GDM1 (cell line): ENCODE measurements around the gene MAML1.
"Not testable (repeated sequence)": the region's sequence is repeated elsewhere in the genome, so short reads cannot be mapped to it uniquely, and the experiment has no call there.

Source experiments
- DNase-seq: peaks from one replicate; lab custom pipeline; 2025; lab: John Stamatoyannopoulos, UW

Gene MAML1

GRCh38 chr5:179732412-179732917 lies at the start of gene MAML1:
Gene MAML1 (plus strand): TSS chr5:179732822. CDS start chr5:179733113, 291 bp downstream.
- peak; percentile 99 for DNase-seq

GRCh38 chr5:179689212-179689611 lies 43.4 kb upstream of the MAML1 start:
- DNase-seq, result not testable (repeated sequence)

GRCh38 chr5:179694561-179694960 lies 38.1 kb upstream of the MAML1 start:
- DNase-seq, result no peak

- no peak for DNase-seq
Measured at GRCh38 chr5:179696603-179697002, 36.0 kb upstream of the MAML1 start.

GRCh38 chr5:179697108-179697507 lies 35.5 kb upstream of the MAML1 start:
- no peak for DNase-seq

- DNase-seq, result not testable (repeated sequence)
Measured at GRCh38 chr5:179697543-179697942, 35.1 kb upstream of the MAML1 start.

GRCh38 chr5:179697993-179698934 lies 34.4 kb upstream of the MAML1 start:
- peak; percentile 99 for DNase-seq

GRCh38 chr5:179698935-179699615 lies 33.5 kb upstream of the MAML1 start, which contains the start of gene CANX:
Gene CANX (plus strand): TSS chr5:179698967. CDS start chr5:179705682, 6,715 bp downstream.
- no peak for DNase-seq

- DNase-seq, result no peak
Measured at GRCh38 chr5:179699616-179700237, 32.9 kb upstream of the MAML1 start.

GRCh38 chr5:179700401-179700918 lies 32.2 kb upstream of the MAML1 start:
- DNase-seq, result no peak

- no peak for DNase-seq
Measured at GRCh38 chr5:179716286-179716685, 16.3 kb upstream of the MAML1 start.

- no peak for DNase-seq
Measured at GRCh38 chr5:179720222-179720621, 12.4 kb upstream of the MAML1 start.

GRCh38 chr5:179724163-179724562 lies 8.5 kb upstream of the MAML1 start:
- DNase-seq, result no peak

GRCh38 chr5:179727106-179727505 lies 5.5 kb upstream of the MAML1 start:
- no peak for DNase-seq

GRCh38 chr5:179729303-179729702 lies 3.3 kb upstream of the MAML1 start:
- no peak for DNase-seq

GRCh38 chr5:179729727-179730126 lies 2.9 kb upstream of the MAML1 start:
- DNase-seq, result no peak

GRCh38 chr5:179730356-179730755 lies 2.3 kb upstream of the MAML1 start:
- no peak for DNase-seq

- no peak for DNase-seq
Measured at GRCh38 chr5:179730852-179731251, 1.8 kb upstream of the MAML1 start.

- no peak for DNase-seq
Measured at GRCh38 chr5:179731791-179732411, 721 bp upstream of the MAML1 start.

GRCh38 chr5:179732918-179733771 lies 523 bp downstream of the MAML1 start:
- no peak for DNase-seq

- no peak for DNase-seq
Measured at GRCh38 chr5:179733772-179734126, 1.1 kb downstream of the MAML1 start.
